ENCODE measurements around the gene GPR50. TPM values are rescaled to one million over a fixed set of nuclear protein-coding genes. Genes with fewer than 3 reads are reported as not detected.
A peak's percentile ranks its signal among the peaks of the same experiment; 100 is the strongest.

Gene GPR50
- polyA plus RNA-seq, 1 donor (not counting 4 experiments of a cell fraction or from before 2014, with no cell fraction given): not detected

- no peaks in the 10 kb centered on the region for H3K79me2 ChIP-seq (ENCODE audit: control insufficient read depth, insufficient read depth, low read length)
- DNase-seq (ENCODE audit: low read depth, low spot score) (peak; percentile 70), FAIRE-seq (peak; percentile 20)
- no peaks in the 10 kb centered on the region for H4K20me1 ChIP-seq (ENCODE audit: control insufficient read depth, extremely low read depth, insufficient read depth, low read length)
- no peaks in the 10 kb centered on the region for H3K9me3 ChIP-seq (ENCODE audit: control insufficient read depth, low read depth, low read length)
- H3K4me2 ChIP-seq (ENCODE audit: control insufficient read depth, extremely low read depth, insufficient read depth, low read depth, low read length): no peak overlapping the region
- H3K4me1 ChIP-seq (ENCODE audit: control insufficient read depth, extremely low read depth, insufficient read depth, low read length): peaks cover 8% of the 10 kb centered on the region
- no peak overlapping the region for H3K27ac ChIP-seq (ENCODE audit: control insufficient read depth, insufficient read depth, low read length)
- dilution Hi-C loops (cut with MboI; ENCODE audit: extremely low pct_ligation_motif_present, low sequenced_read_pairs): no loop called here
- no peaks in the 10 kb centered on the region for H3K36me3 ChIP-seq (ENCODE audit: control insufficient read depth in 2 of 2, extremely low read depth in 1 of 2, insufficient read depth in 2 of 2, low read length in 2 of 2)
- H3K4me3 ChIP-seq (ENCODE audit: control insufficient read depth in 2 of 3, extremely low read depth in 1 of 3, insufficient read depth in 2 of 3, low read depth in 1 of 3, low read length in 3 of 3): no peak overlapping the region
- no peaks in the 10 kb centered on the region for H3K27me3 ChIP-seq (ENCODE audit: control insufficient read depth, extremely low read depth, insufficient read depth, low read length)
- H3K9ac ChIP-seq (ENCODE audit: control insufficient read depth, extremely low read depth, insufficient read depth, low read length): no peak overlapping the region
- no peak overlapping the region for H2AFZ ChIP-seq (ENCODE audit: control insufficient read depth, low read length)
- no peaks in the 10 kb centered on the region for H3K9me1 ChIP-seq (ENCODE audit: control insufficient read depth, extremely low read depth, insufficient read depth, low read length)
- TF ChIP-seq CTCF (optimal IDR thresholded peaks at IDR 0.05 in 1 of 3, IDR thresholded peaks at IDR 0.05 in 1 of 3, conservative IDR thresholded peaks at IDR 0.05 in 1 of 3; ENCODE audit: extremely low read depth in 1 of 3, insufficient read depth in 2 of 3, low read length in 3 of 3): no peak
These were observed 52.6 kb downstream of the GPR50 start for GRCh38 chrX:151228935-151229334.

Small RNAs within 50 kb of the gene (small RNA-seq; reads per million reads assigned to genes)
- gene MIR4330 (ENCODE audit: insufficient read length in 3 of 3, low read depth in 3 of 3, low replicate concordance in 1 of 3): 0 reads per million in 3 experiments

Other genes with a start within 250 kb of the GPR50 start
- gene HMGB3, start 193.2 kb upstream of the GPR50 start, polyA plus RNA-seq: 24.1 to 101 TPM (median 72.4 TPM) in 3 replicates
- 21.5 to 29.4 TPM (median 25.4 TPM) in 3 replicates for gene VMA21, start 220.6 kb downstream of the GPR50 start, polyA plus RNA-seq

Measured in keratinocyte (primary cell).